ENCODE measurements around the gene GPR75. TPM values are rescaled to one million over a fixed set of nuclear protein-coding genes. Genes with fewer than 3 reads are reported as not detected.

GPR75 gene
- total RNA-seq, 1 donor from 2014 or later = 1.4 TPM

Other genes with a start within 250 kb of the GPR75 start
- gene CHAC2, start 92.2 kb downstream of the GPR75 start, total RNA-seq = 5.0 and 8.9 TPM in 2 replicates
- 16.6 and 21.2 TPM in 2 replicates for gene ASB3, start 73.0 kb downstream of the GPR75 start, total RNA-seq
- 45.5 and 70.6 TPM in 2 replicates for gene ERLEC1, start 72.9 kb downstream of the GPR75 start, total RNA-seq
- 24.4 and 32.3 TPM in 2 replicates for gene PSME4, start 111.0 kb upstream of the GPR75 start, total RNA-seq

Data from lung microvascular endothelial cell (primary cell).